GM18870 (cell line): ENCODE data around the gene AGBL5.

ENCODE experiments used
- ATAC-seq: cut with Tn5 transposase; IDR thresholded peaks from one replicate; pipeline ENCODE4 v1.9.1; 2021; ENCODE audit warnings: moderate library complexity; ENCODE audit not compliant: unreplicated experiment

AGBL5 gene

DNA sequence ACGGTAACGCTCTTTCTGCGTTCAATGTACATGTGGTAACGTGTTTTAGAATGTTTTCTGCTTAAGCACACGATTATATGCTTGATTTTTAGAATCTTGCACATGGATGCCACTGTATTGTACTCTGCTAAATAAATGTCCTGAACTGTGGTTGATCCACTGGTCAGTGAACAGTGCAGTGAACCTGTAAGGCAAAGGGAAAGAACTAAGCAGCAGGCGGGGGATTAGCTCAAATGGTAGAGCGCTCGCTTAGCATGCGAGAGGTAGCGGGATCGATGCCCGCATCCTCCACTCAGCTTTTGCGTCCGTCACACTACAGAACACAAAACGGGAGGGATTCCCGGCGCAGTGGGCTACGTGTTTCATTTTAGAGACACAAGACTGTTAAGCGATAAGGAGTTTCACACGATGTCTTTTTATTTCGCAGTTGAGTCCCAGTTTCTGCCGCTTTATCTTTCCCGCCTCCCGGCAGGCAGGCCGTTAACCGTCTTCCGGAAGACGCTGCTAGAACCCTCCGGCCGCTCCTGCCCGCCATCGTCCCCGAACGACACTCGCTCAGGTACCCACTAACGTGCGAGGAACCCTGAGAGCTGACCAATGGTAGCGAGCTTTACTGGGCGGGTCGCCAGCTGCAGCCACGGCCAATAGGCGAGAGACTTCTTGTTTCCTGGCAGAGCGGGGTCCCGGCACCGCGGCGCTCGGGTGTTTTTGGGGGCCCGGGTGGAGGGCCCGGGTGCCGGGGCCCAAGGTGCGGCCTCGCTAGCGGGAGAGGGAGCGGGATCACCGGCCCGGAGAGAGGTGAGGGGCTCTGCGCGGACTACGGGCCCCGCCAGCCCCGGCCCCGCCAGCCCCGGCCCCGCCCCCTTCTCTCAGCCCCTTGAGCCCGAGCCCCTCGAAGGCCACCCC, at the start of gene AGBL5:
Gene AGBL5, plus strand, starts transcription at position 673 of the 906 bp plus-strand sequence. CDS start 1,291 bp downstream, outside the sequence.
- peak; percentile 60 for ATAC-seq

DNA sequence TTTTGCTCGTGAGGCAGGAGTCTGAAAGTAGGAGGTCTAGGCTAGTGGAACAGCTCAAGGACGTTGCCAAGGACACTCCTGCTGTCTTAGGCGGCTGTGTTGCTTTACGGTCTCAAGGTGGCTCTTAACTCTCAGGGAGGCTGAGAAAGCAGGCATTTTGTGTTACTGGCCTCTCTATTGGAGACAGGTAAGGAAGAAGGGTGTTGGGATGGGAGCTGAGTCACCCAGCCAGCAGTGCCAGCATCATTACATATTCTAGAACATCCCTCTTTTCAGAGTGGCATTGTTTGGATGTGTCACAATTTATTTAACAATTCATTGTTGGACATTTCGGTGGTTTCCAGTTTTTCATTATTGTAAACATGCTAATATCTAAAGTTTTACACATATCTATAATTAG, 49.5 kb upstream of the AGBL5 start:
- no peak for ATAC-seq

GRCh38 chr2:27003007-27003406, 48.5 kb upstream of the AGBL5 start:
- no peak for ATAC-seq

GRCh38 chr2:27003857-27004256, 47.6 kb upstream of the AGBL5 start:
- no peak for ATAC-seq

- ATAC-seq: no peak
These were observed 44.7 kb upstream of the AGBL5 start for GRCh38 chr2:27006602-27007415.

DNA sequence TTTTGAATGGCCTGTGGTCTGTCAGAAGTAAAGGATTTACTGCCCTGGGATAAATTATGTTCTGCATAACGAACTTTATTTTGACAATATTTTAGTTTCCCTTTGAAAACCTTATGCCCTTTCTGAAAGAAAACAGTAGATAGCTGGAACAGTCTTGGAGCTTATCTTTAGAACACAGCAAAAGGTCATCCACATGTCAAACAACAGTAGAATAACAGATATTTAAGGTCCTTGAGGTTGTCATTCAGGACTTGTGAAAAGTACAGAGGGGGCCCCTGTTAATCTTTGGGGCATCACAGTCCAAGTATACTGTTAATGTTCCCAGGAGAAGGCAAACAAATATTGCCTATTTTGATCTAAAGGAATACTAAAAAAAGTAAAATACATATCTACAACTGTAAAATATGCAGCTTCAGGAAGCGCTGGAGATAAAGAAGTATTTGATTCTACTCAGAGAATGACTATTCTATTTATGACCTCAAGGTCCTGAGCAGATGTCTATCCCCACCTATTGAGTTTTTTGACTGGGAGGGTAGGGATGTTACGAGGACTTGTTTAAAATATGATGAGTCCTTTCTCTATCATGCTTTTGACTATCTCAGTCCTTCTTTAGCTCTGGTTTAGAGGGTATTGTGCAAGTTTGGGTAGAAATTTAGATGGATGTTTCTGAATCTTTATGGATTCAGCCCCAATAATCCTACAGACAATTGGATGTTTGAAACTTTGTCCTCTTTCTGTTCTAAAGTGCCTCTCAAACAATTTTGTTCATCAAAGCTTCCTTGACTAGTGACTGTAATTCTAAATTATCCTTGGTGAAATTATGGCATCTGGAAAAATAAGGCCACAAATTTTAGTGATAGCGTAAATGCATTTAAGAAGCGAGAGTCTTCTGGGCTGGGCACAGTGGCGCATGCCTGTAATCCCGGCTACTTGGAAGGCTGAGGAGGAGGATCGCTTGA, 43.8 kb upstream of the AGBL5 start:
- ATAC-seq: no peak

DNA sequence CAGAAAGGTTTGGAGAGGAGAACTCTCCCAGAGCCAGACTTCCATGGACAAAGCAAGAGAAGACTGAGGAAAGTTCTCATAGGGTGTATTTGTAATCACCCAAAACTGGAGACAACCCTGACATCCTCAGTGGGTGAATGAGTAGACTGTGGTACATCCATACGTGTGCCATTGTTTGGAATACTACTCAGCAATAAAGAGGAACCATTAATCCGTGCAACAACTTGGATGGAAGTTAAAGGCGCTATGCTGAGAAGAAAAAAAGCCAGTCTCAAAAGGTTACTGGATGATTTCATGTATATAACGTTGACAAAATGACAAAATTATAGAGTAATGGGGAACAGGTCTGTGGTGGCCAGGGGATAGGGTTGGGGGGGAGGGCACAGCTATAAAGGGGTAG, 42.8 kb upstream of the AGBL5 start:
- ATAC-seq: no peak

- no peak for ATAC-seq
These were observed 42.4 kb upstream of the AGBL5 start for GRCh38 chr2:27009083-27009482.

DNA sequence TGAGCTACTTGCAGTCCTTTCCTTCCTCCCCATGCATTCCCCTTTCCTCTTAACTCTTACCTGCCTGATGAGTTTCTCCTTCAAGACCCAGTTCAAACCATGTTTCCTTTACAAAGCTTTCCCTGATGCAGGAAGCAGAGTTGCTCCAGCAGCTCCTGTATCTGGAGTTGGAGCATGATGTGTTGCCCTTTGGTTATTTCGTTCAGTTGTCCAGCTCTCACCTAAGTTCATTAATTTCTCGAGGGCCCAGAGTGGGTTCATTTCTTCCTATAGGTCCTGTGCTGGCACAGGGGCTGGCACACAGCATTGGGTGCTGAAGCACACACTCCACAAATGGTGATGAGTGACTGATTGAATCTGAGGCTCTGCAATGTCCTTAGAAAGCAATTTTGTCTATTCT, 41.8 kb upstream of the AGBL5 start:
- ATAC-seq: no peak

- no peak for ATAC-seq
These were observed 41.3 kb upstream of the AGBL5 start for GRCh38 chr2:27010139-27010538.

DNA sequence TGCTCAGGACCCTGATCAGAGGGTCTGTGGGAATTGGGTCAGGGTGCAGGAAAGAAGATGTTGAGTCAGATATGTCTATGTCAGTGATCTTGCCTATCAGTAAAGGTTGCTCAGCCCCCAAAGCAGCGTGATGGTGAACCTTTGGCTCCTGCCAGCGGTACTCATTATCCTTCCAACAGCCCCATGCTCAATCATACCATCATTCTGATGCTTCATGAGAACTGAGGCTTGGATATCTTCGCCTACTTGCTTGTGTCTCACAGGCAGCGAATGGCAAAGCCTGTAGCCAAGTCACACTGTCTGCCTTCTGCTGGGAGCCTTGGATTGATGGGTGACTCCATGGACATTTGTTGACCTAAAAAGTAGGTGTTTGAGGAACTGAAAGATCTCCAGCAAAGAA, 37.7 kb upstream of the AGBL5 start:
- no peak for ATAC-seq

DNA sequence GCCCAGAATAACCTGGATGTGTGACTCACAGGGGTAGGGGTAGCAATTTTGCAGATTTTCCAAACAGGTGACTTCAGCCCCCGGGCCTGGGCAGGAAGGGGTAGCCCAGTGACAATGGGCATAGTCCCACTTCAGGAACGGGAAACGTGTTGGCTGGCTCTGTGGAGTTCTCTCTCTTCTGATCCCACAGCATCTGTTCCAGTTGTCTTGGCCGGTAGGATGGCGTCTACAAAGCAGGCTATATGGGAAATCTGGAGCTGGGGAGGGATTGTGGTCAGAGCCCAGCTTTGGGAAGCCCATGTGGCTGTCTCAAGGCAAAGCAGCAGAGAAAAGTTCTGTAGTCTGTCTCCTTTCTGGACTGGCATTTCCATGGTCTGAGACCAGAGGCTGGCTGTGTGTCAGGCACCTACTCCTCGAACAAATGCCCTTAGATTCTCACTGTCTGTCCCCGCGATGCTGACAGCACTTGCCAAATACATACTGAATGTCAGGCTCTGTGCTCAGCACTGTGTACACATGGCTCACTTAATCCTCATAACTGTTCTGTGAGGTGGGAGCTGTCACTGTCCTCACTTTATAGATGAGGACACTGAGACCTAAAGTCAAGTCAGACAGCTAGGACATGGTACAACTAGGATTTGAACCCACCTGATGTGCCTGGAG, 36.6 kb upstream of the AGBL5 start:
- ATAC-seq: no peak

DNA sequence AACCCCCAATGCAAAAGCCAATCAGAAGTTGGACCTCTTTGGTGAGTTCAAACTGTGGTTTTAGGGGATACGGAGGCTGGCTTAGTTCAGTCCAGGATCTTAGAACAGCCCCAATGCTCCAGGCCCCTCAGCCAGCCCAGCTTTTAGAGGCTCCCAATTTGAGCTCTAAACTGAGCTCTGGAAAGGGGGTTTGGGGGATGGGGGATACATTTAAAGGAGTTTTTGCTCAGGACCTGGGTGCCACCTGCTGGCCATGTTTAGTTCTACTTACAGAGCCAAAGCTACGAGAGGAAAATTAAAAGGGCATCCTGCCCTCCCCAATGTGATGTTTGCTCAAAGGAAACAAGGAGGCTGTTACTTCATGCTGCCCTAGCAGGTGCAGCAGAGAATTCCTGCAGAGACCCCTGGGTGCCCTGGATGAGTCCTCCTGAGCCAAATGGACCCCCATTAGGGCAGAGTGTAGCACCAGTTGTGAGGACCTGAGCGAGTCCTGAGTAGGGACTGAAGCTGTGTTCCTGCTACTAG, 34.6 kb upstream of the AGBL5 start:
- ATAC-seq: no peak

DNA sequence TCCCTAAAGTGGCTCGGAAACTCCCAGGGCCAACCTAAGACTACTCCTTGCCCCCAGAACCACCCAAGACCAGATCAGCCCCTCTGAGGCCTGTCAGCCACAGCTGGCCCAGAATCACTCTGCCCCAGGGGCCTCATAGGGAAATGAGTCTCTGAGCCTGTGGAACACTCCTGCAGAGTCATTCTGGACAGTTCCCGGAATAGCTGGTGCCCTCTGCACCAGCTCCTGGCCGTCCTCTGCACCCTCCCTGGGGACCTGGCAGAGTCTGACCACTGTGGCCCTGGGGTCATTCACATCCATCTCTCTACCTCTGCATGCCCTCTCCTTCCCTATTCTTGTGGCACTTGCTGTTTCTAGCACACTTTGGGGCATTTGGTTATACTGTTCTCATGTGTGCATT, 33.3 kb upstream of the AGBL5 start:
- no peak for ATAC-seq

DNA sequence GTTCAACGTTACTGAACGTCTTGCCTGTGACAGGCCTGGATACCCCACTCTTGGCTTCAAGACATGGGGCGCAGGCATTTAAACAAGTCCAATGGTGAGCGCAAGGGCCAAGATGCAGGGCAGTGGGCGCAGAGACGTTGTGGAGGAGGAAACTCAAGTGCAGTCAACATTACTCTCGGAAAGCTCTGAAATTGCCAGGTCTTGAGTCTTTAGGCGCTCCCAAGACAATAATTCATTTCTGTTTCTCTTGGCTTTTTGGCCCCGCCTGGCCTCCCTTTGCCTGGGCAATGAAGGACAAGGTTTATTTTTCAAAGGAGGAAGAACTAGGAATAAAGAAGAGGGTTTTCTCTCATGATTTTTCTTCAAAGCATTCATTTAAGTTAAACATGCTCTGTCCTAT, 32.0 kb upstream of the AGBL5 start:
- ATAC-seq: no peak

GRCh38 chr2:27019931-27020855, 31.3 kb upstream of the AGBL5 start:
- ATAC-seq: no peak

GRCh38 chr2:27021253-27022049, 30.0 kb upstream of the AGBL5 start:
- ATAC-seq: no peak

DNA sequence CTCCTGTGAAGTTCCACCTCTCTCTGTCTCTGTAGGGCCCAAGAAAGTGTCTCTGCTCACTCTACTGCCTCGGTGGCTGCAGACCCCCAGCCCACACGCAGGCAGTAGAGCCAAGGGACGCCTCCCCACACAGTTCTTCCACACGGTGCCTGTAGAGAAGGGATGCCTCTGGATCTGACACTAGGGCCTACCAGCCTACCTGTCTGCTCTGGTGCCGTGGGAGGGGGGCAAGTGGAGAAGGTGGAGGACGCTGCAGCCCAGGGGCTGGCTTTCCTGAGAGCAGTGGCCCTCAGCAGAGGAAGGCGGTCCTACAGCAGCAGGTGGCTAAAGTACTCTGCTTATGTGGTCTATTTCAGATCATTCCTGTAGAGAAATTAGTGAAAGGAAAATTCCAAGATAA, 27.7 kb upstream of the AGBL5 start:
- no peak for ATAC-seq
